HFFc6 (cell line): ENCODE results near the gene MAP3K6. TPM values are rescaled to one million over a fixed set of nuclear protein-coding genes. Genes with fewer than 3 reads are reported as not detected.

Experiments used
- DNase-seq: peaks from one replicate; pipeline ENCODE4 v3.0.0-alpha.2; 2018
- H3K27ac Mint-ChIP-seq: 2 replicates; pipeline ENCODE4 v1.8.0; 2020; ENCODE audit warnings: mild to moderate bottlenecking, mixed read lengths
- H3K27me3 Mint-ChIP-seq: 2 replicates; pipeline ENCODE4 v1.8.0; 2021; ENCODE audit warnings: mild to moderate bottlenecking, moderate library complexity, mixed read lengths; ENCODE audit not compliant: insufficient read depth
- H3K36me3 Mint-ChIP-seq: 2 replicates; pipeline ENCODE4 v1.8.0; 2021; ENCODE audit warnings: low read depth, mixed read lengths
- H3K4me1 Mint-ChIP-seq: 2 replicates; pipeline ENCODE4 v1.8.0; 2020; ENCODE audit warnings: low read depth, mixed read lengths
- H3K4me3 Mint-ChIP-seq: 2 replicates; pipeline ENCODE4 v1.8.0; 2020; ENCODE audit warnings: mild to moderate bottlenecking, moderate library complexity, mixed read lengths
- H3K9me3 Mint-ChIP-seq: 2 replicates; pipeline ENCODE4 v1.8.0; 2020; ENCODE audit warnings: mild to moderate bottlenecking, mixed read lengths
- CTCF ChIP-seq: fragments of 200-600 bp; sonication (generic); IDR thresholded peaks from 2 replicates; pipeline ENCODE4 v1.5.0; 2021; ENCODE audit warnings: antibody characterized with exemption, mild to moderate bottlenecking
- total RNA-seq, 6 experiments: library from RNA; stranded (reverse); fragmentation: NEBNext Ultra II Directional; extraction: Animal tissue kit (Norgen Biotek cat#: 25700); gene quantifications; 2 replicates in 1 of 6; 3 replicates in 5 of 6; pipeline ENCODE4 v1.2.3, GENCODE V29; 2021

Gene MAP3K6
- total RNA-seq, 6 experiments from 2014 or later: 22.6 to 30.8 (median 27.7) TPM

DNA sequence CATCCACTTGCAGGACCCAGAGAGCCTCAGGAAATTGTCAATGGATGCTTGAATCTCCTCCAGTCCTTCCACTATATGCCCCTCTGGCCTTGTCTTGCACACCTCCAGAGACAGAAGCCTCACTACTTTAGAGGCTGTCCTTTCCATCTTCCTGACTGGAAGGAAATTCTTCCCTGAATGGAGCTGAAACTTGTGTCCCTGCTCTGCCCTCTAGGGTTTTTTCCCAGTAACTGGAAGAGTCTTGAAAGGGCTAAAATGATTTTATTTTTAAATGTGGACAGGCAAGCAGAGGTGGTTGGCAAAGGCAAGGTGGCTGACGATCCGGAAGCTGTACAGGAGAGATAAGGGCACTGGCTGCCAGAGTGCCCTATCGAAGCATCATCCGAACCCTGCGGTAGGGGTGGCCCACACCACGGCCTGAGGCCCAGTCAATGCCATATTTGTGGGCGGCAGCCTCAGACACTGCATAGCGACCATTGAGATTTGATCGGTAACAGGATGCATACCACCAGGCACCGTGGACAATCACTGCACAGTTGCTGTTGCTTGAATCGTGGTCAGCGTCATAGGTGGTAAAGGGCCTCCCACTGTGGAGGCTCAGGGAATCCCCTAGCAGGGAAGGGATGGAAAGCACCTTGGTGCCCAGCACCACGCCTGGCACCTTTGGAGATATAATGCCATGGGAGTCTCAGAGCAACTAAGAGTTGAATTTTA, 2.3 kb upstream of the MAP3K6 start:
- H3K4me1 Mint-ChIP-seq: peaks cover 30% of the 10 kb centered on the region

DNA sequence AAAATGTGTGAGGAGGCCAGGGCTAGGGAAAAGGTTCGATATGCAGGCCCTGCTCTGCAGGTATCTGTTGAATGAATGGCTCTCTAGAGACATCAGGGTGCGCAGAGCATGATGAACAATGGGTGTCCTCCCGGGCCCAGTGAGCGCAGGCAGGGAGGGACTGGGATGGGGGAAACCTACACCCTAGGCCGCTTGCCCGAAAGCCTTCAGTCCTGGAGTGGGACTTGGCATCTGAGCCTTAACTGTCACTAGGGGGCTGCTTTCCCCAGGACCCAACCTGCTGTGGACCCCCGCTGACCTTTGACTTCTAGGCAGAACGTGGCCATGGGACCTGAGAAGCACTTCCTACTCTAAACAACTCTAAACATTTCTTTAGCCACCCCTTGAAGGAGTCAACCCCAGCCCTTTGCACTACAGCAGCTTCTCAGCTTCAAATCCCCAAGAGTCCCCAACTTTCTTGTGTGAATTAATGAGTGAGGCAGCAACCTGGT, 444 bp upstream of the MAP3K6 start:
- H3K9me3 Mint-ChIP-seq: no peaks in the 10 kb centered on the region
- peak overlapping the region; percentile 81 for H3K27ac Mint-ChIP-seq
- TF ChIP-seq CTCF: no peak
- H3K36me3 Mint-ChIP-seq: peaks cover 9% of the 10 kb centered on the region; the same call in 1 of the 2 replicates
- no peak for DNase-seq
- H3K27me3 Mint-ChIP-seq: peaks cover 2% of the 10 kb centered on the region
- peak overlapping the region; percentile 88 for H3K4me3 Mint-ChIP-seq
- peaks cover 24% of the 10 kb centered on the region for H3K4me1 Mint-ChIP-seq

More for the DNA sequence above, 2.3 kb upstream of the MAP3K6 start:
- peak; percentile 19 for DNase-seq
- Mint-ChIP-seq H3K9me3 (no peaks in the 10 kb centered on the region), H3K36me3 (no peaks in the 10 kb centered on the region), H3K27me3 (peaks cover 3% of the 10 kb centered on the region), H3K4me3 (no peak overlapping the region; the same call in 1 of the 2 replicates), H3K27ac (no peak overlapping the region)
- peak; percentile 65 for TF ChIP-seq CTCF

- Mint-ChIP-seq H3K4me1 (peaks cover 19% of the 10 kb centered on the region), H3K27ac (peak overlapping the region; percentile 98), H3K27me3 (peaks cover 2% of the 10 kb centered on the region), H3K36me3 (peaks cover 9% of the 10 kb centered on the region; the same call in 1 of the 2 replicates), H3K9me3 (no peaks in the 10 kb centered on the region), H3K4me3 (peak overlapping the region; percentile 92)
- TF ChIP-seq CTCF: no peak
- DNase-seq: peak; percentile 53
Observed at GRCh38 chr1:27366113-27366410, 699 bp downstream of the MAP3K6 start.

- peaks cover 19% of the 10 kb centered on the region for H3K4me1 Mint-ChIP-seq
- peak overlapping the region; percentile 98 for H3K27ac Mint-ChIP-seq
- peak; percentile 83 for DNase-seq
- H3K36me3 Mint-ChIP-seq: peaks cover 9% of the 10 kb centered on the region; the same call in 1 of the 2 replicates
- peaks cover 2% of the 10 kb centered on the region for H3K27me3 Mint-ChIP-seq
- no peak for TF ChIP-seq CTCF
- H3K9me3 Mint-ChIP-seq: no peaks in the 10 kb centered on the region
- peak overlapping the region; percentile 92 for H3K4me3 Mint-ChIP-seq
Observed at GRCh38 chr1:27365372-27366112, 1.2 kb downstream of the MAP3K6 start.

DNA sequence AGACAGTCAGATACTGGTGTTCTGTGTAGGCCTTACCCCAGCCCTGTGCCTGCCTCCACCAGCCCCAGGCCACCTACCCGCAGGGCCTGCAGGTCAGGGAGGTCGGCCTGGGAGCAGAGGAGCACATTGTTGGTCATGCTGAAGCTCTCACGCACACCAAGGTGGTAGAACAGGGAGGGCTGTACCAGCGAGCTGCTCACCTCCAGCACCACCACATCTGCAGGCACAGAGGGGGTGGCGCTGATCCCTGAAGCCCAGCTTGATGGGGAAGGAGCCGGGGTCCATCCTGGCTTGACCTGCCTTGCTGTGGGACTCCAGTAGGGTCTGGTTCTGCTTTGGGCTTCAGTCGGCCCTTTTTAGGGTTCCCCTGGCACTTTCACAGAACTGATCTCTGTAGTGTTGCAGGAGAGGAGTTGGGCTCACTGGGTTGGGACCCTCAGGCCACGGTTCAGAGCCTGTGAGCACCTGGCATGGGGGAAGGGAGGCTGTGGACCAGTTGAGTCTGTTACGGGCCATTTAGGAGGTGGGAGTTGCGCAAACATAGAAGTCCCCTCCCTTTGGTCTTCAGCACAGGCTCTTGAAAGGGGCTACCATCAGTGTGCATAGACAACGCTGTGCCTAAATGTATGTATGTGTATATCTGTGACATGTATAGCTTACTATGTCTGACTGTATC, 1.9 kb downstream of the MAP3K6 start:
- no peak for DNase-seq
- Mint-ChIP-seq H3K4me3 (peak overlapping the region; percentile 92), H3K27ac (peak overlapping the region; percentile 98), H3K27me3 (peaks cover 2% of the 10 kb centered on the region), H3K4me1 (peaks cover 19% of the 10 kb centered on the region), H3K36me3 (peaks cover 13% of the 10 kb centered on the region), H3K9me3 (no peaks in the 10 kb centered on the region)
- TF ChIP-seq CTCF: no peak
